Fibroblast of villous mesenchyme (primary cell): ENCODE data around the gene CTNND2. TPM values are rescaled to one million over a fixed set of nuclear protein-coding genes. Genes with fewer than 3 reads are reported as not detected.
"Not testable (repeated sequence)": the region's sequence is repeated elsewhere in the genome, so short reads cannot be mapped to it uniquely, and the experiment has no call there.

ENCODE experiments used
- DNase-seq: peaks from one replicate; pipeline ENCODE4 v3.0.0-alpha.2; 2010; ENCODE audit warnings: low read depth
- H3K4me3 ChIP-seq: 2 replicates; pipeline ENCODE4 v1.5.1; 2011; ENCODE audit warnings: low read depth, mild to moderate bottlenecking, low read length
- total RNA-seq: library from RNA; depleted of rRNA; stranded (reverse); fragments of >200 nt; gene quantifications from 2 replicates; pipeline ENCODE4 v1.2.3, GENCODE V29; 2012
- TF ChIP-seq, protein P1 (sequence below): IDR thresholded peaks from 2 replicates; pipeline ENCODE4 v1.5.1; 2012; ENCODE audit warnings: low read depth, mild to moderate bottlenecking, low read length; ENCODE audit not compliant: insufficient read depth

CTNND2 gene
- total RNA-seq, 1 donor, result not detected

DNA sequence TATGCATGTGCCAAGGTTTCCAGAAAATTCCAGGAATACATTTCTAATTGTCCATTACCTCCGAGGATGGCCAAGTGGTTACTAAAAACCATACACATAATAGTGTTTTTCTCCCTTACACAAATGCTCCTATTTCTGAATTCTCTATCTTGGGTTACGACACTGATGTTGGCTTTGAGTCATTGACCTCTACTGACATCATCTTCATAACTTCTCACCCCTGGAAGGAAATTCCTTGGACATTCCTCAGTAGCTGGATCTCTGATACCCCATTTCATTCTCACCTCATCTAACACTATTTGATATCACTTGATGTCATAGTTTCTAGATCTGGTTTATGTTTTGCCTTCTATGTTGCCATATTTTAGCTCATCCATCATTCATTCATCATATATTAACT is 287.2 kb downstream of the CTNND2 start:
- H3K4me3 ChIP-seq, result no peak overlapping the region
- no peak for DNase-seq
- TF ChIP-seq, protein P1, sequence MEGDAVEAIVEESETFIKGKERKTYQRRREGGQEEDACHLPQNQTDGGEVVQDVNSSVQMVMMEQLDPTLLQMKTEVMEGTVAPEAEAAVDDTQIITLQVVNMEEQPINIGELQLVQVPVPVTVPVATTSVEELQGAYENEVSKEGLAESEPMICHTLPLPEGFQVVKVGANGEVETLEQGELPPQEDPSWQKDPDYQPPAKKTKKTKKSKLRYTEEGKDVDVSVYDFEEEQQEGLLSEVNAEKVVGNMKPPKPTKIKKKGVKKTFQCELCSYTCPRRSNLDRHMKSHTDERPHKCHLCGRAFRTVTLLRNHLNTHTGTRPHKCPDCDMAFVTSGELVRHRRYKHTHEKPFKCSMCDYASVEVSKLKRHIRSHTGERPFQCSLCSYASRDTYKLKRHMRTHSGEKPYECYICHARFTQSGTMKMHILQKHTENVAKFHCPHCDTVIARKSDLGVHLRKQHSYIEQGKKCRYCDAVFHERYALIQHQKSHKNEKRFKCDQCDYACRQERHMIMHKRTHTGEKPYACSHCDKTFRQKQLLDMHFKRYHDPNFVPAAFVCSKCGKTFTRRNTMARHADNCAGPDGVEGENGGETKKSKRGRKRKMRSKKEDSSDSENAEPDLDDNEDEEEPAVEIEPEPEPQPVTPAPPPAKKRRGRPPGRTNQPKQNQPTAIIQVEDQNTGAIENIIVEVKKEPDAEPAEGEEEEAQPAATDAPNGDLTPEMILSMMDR, result no peak

DNA sequence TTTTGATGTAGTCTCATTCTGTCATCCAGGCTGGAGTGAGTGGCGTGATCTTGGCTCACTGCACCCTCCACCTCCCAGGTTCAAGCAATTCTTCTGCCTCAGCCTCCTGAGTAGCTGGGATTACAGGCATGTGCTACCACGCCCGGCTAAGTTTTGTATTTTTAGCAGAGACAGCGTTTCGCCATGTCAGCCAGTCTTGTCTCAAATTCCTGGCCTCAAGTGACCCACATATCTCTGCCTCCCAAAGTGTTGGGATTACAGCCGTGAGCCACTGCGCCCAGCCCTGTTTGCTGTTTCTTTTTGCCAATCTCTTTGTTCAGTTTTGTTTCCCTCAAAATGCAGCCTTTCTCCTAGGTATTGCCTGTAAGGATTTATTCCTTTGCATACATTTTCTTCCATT is 287.6 kb downstream of the CTNND2 start:
- DNase-seq, result not testable (repeated sequence)

DNA sequence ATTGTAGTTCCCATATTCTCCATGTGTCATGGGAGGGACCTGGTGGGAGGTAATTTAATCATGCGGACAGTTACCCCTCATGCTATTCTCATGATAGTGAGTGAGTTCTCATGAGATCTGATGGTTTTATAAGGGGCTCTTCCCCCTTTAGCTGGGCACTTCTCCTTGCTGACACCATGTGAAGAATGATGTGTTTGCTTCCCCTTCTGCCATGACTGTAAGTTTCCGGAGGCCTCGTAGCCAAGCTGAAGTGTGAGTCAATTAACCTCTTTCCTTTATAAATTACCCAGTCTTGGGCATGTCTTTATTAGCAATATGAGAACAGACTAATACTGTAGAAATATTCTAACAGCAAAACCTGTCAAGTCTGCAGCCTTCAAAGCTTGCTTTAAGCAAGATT is 293.2 kb downstream of the CTNND2 start:
- TF ChIP-seq, protein P1, result no peak
- no peak overlapping the region for H3K4me3 ChIP-seq

More for the DNA sequence above, 287.6 kb downstream of the CTNND2 start:
- not testable (repeated sequence) for H3K4me3 ChIP-seq

DNA sequence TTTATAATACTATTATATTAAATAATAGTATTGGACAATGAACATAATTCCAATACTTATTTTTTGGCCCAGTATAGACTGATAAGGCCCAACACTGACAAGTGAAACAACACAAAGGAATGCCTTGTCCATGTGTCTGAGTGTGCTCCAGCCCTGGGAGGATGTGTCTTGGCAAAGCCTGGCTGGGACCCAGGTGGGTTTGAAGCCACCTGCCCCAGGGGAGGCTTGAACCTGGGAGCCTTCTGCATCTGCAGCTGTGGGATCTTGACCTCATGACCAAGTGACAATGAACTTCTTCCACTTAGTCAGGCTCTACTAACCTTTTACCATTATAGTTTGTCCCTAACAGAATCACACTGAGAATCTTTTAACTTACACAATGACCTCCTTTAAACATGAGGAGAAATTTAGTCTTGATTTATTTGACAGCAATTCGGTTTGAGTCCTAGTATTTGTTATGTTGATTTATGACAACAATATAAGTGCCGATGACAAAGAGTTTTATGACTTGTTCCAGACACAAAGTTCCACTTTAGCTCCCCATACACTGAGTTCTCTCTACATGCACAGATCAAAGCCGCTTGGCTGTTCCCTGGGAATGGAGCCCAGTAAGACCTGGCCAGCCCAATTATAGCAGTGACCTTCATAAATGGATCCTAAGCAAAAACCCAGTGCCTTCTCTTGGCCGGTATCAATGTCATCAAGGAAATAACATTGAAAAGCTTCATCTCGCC is 294.5 kb downstream of the CTNND2 start:
- DNase-seq, result no peak
- no peak overlapping the region for H3K4me3 ChIP-seq
- TF ChIP-seq, protein P1, result no peak

More for the DNA sequence above, 293.2 kb downstream of the CTNND2 start:
- no peak for DNase-seq

DNA sequence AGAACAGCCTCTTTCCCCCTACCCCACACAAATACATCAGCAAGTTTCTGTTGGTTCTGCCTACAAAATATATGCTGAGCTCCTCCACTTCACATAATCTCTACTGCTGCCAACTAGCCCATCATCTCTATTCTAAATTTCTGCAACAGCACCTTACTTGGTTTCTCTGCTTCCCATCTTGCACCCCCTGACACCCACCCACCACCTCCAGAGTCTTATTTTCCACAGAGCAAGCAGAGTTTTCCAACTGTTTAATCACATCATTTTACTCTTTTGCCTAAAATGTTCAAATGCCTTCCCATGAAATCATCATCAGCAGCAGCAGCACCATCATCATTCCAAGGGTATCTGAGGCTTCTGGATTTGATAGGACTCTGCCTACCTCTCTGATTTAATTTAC is 295.7 kb downstream of the CTNND2 start:
- no peak for DNase-seq
- TF ChIP-seq, protein P1, result no peak

DNA sequence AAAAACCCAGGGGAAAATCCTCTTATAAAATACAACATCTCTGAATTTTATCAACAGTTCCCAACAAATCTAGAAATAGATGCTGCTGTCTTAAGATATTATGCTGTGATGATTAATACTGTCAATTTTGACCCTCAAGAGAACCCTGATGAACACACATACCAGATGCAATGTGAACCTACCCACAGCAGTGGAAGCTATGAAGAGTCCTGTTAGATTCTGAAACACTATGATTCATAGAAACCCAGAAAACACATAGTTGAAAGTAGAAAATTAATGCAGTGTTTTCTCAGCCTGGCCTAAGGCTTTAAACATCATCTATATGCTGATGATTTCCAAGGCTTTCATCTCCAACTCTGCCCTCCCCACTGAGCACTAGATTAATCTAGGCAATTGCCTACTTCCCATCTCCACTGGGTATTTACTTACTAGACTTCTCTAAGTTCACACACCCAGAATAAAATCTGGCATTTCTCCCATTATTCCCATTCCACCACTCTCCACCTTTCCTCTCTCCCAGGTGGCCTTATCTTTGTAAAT is 296.2 kb downstream of the CTNND2 start:
- TF ChIP-seq, protein P1, result no peak
- H3K4me3 ChIP-seq, result no peak overlapping the region
- no peak for DNase-seq

More for the DNA sequence above, 295.7 kb downstream of the CTNND2 start:
- H3K4me3 ChIP-seq, result no peak overlapping the region

DNA sequence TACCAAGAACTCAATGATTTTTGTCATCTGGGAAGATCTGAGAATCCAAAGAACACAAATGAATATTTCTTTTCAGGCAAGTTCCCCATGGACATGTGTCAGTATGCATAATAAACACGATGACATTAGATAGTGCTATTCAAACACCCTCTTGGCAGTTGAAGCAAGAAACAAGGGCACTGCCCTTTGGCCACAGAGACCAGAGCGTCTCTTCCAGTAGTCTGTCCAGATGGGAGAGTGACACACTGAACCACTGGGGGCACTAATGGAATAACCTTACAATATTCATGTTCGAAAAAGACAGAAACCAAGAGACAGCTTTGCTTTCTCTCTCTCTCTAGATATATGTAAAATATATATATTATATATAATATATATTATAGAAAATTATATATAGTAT is 301.9 kb downstream of the CTNND2 start:
- H3K4me3 ChIP-seq, result no peak overlapping the region
- TF ChIP-seq, protein P1, result no peak
- no peak for DNase-seq
